ENCODE results near the gene ATG16L1.
A peak's percentile ranks its signal among the peaks of the same experiment; 100 is the strongest.

Gene ATG16L1

GRCh38 chr2:233255151-233255550 is 3.7 kb downstream of the ATG16L1 start:
- H3K4me3 Mint-ChIP-seq = peak overlapping the region; percentile 39 to 64
- ATAC-seq (replicated peaks) (no peak), DNase-seq (no peak)
- no peaks in the 10 kb centered on the region for H3K9me3 Mint-ChIP-seq
- peak overlapping the region; percentile 39 to 81 for H3K27ac Mint-ChIP-seq
- peaks cover 58 to 64% of the 10 kb centered on the region in 2 donors for H3K4me1 Mint-ChIP-seq (ENCODE audit: low read depth in 2 of 2)
- peaks cover 79% of the 10 kb centered on the region for H3K36me3 Mint-ChIP-seq (ENCODE audit: insufficient read depth)
- H3K27me3 Mint-ChIP-seq = no peaks in the 10 kb centered on the region

DNA sequence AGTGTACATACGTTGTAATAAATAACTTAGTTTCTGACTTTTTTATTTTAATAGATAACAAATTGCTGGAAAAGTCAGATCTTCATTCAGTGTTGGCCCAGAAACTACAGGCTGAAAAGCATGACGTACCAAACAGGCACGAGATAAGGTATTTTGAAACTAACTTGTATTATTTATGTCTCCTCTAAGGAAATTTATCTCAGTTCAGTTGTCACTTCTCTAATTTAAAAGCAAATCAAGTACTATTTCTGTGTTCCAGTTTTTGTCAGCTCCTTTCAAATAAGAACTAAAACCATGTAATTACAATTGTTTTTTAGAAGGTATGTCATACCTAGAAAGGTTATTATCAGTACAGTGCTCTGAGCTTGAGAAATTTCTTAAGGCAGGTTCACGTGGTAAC is 4.6 kb downstream of the ATG16L1 start:
- Mint-ChIP-seq H3K4me3 (peak overlapping the region in 1 of 2 donors; percentile 64), H3K27ac (no peak overlapping the region), H3K27me3 (no peaks in the 10 kb centered on the region), H3K36me3 (ENCODE audit: insufficient read depth) (peaks cover 88% of the 10 kb centered on the region), H3K4me1 (ENCODE audit: low read depth in 2 of 2) (peaks cover 56 to 64% of the 10 kb centered on the region in 2 donors), H3K9me3 (no peaks in the 10 kb centered on the region)
- DNase-seq = no peak
- ATAC-seq (replicated peaks) = no peak

GRCh38 chr2:233258211-233258610 is 6.7 kb downstream of the ATG16L1 start:
- Mint-ChIP-seq H3K27me3 (no peaks in the 10 kb centered on the region), H3K27ac (peak overlapping the region; percentile 86), H3K9me3 (no peaks in the 10 kb centered on the region), H3K4me3 (peak overlapping the region in 1 of 2 donors; percentile 8), H3K4me1 (ENCODE audit: low read depth in 2 of 2) (peaks cover 69 to 77% of the 10 kb centered on the region in 2 donors), H3K36me3 (ENCODE audit: insufficient read depth) (peaks cover 91% of the 10 kb centered on the region)
- no peak for ATAC-seq (replicated peaks)
- DNase-seq = no peak

GRCh38 chr2:233259730-233260129 is 8.3 kb downstream of the ATG16L1 start:
- H3K9me3 Mint-ChIP-seq = no peaks in the 10 kb centered on the region
- H3K4me1 Mint-ChIP-seq (ENCODE audit: low read depth in 2 of 2) = peaks cover 59 to 69% of the 10 kb centered on the region in 2 donors
- DNase-seq (no peak), ATAC-seq (replicated peaks) (no peak)
- H3K4me3 Mint-ChIP-seq = peak overlapping the region in 1 of 2 donors; percentile 32
- H3K36me3 Mint-ChIP-seq (ENCODE audit: insufficient read depth) = peaks cover 88% of the 10 kb centered on the region
- H3K27me3 Mint-ChIP-seq = no peaks in the 10 kb centered on the region
- H3K27ac Mint-ChIP-seq = peak overlapping the region; percentile 86 to 88

- H3K4me3 Mint-ChIP-seq = peak overlapping the region in 1 of 2 donors; percentile 40
Observed at GRCh38 chr2:233260661-233261060, 9.2 kb downstream of the ATG16L1 start.

GRCh38 chr2:233261819-233262555 is 10.5 kb downstream of the ATG16L1 start:
- Mint-ChIP-seq H3K27ac (peak overlapping the region; percentile 86 to 88), H3K36me3 (ENCODE audit: insufficient read depth) (peaks cover 87% of the 10 kb centered on the region), H3K4me1 (ENCODE audit: low read depth in 2 of 2) (peaks cover 57 to 68% of the 10 kb centered on the region in 2 donors)

More at GRCh38 chr2:233260661-233261060, 9.2 kb downstream of the ATG16L1 start:
- ATAC-seq (replicated peaks) (no peak), DNase-seq (no peak)
- Mint-ChIP-seq H3K27ac (peak overlapping the region; percentile 86 to 88), H3K27me3 (no peaks in the 10 kb centered on the region), H3K9me3 (no peaks in the 10 kb centered on the region), H3K36me3 (ENCODE audit: insufficient read depth) (peaks cover 91% of the 10 kb centered on the region), H3K4me1 (ENCODE audit: low read depth in 2 of 2) (peaks cover 51 to 63% of the 10 kb centered on the region in 2 donors)

GRCh38 chr2:233262562-233262961 is 11.1 kb downstream of the ATG16L1 start:
- no peaks in the 10 kb centered on the region for H3K9me3 Mint-ChIP-seq
- peak overlapping the region; percentile 86 to 88 for H3K27ac Mint-ChIP-seq
- peak overlapping the region; percentile 44 to 57 for H3K4me3 Mint-ChIP-seq
- H3K4me1 Mint-ChIP-seq (ENCODE audit: low read depth in 2 of 2) = peaks cover 60 to 74% of the 10 kb centered on the region in 2 donors
- ATAC-seq (replicated peaks) (peak; percentile 18), DNase-seq (no peak)
- no peaks in the 10 kb centered on the region for H3K27me3 Mint-ChIP-seq
- H3K36me3 Mint-ChIP-seq (ENCODE audit: insufficient read depth) = peaks cover 84% of the 10 kb centered on the region

More at GRCh38 chr2:233261819-233262555, 10.5 kb downstream of the ATG16L1 start:
- no peaks in the 10 kb centered on the region for H3K27me3 Mint-ChIP-seq
- ATAC-seq (replicated peaks) (peak; percentile 81), DNase-seq (no peak)
- H3K4me3 Mint-ChIP-seq = peak overlapping the region; percentile 44 to 57
- H3K9me3 Mint-ChIP-seq = no peaks in the 10 kb centered on the region

DNA sequence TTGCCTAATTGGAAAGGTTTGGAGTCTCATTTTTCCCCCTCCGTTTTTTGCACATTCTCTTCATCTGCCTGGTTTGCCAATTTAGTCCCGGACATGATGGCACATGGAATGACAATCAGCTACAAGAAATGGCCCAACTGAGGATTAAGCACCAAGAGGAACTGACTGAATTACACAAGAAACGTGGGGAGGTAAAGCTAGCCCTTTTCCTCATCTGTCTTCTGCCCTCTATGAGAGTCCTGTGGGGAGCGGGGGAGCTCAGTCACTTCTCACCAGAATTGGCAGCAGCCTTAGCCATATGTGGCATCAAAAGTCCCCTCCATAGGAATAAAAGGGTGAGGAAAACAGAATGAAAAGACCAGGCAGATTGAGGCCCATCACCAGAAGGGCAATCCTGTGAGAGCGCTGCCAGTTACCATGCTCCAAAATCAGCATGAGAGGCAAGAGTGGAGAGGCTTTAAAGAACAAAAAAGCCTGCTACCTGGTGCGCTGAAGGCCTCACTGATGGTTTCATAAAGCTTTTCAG is 11.6 kb downstream of the ATG16L1 start:
- peak overlapping the region in 1 of 2 donors; percentile 57 for H3K4me3 Mint-ChIP-seq
- no peaks in the 10 kb centered on the region for H3K9me3 Mint-ChIP-seq
- peak overlapping the region; percentile 86 to 88 for H3K27ac Mint-ChIP-seq
- H3K27me3 Mint-ChIP-seq = no peaks in the 10 kb centered on the region
- H3K36me3 Mint-ChIP-seq (ENCODE audit: insufficient read depth) = peaks cover 84% of the 10 kb centered on the region
- no peak for ATAC-seq (replicated peaks)
- no peak for DNase-seq
- H3K4me1 Mint-ChIP-seq (ENCODE audit: low read depth in 2 of 2) = peaks cover 63 to 75% of the 10 kb centered on the region in 2 donors

GRCh38 chr2:233264667-233265066 is 13.2 kb downstream of the ATG16L1 start:
- Mint-ChIP-seq H3K36me3 (ENCODE audit: insufficient read depth) (peaks cover 78% of the 10 kb centered on the region), H3K4me1 (ENCODE audit: low read depth in 2 of 2) (peaks cover 61 to 74% of the 10 kb centered on the region in 2 donors), H3K27me3 (no peaks in the 10 kb centered on the region), H3K9me3 (no peaks in the 10 kb centered on the region), H3K4me3 (no peak overlapping the region), H3K27ac (peak overlapping the region in 1 of 2 donors; percentile 86)
- no peak for DNase-seq
- ATAC-seq (replicated peaks) = no peak

DNA sequence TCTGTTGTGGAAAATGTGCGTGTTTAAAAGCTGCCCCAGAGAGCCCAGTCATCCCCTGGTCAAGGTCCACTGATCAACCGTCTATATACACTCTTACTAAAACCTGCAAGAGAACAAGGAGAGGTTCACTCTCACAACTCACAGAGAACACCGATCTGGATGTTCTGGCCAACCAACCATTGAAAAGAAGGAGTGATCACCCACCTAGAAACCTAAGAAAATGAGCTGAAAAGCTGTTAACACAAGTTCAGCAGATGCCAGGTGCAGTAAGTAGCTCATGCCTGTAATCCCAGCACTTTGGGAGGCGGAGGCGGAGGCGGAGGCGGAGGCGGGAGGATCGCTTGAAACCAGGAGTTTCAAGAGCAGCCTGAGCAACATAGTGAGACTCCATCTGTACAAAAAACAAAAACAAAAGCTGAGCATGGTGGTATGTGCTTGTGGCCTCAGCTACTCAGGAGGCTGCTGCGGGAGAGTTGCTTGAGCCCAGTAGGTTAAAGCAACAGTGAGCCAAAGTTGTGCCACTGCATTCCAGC is 14.5 kb downstream of the ATG16L1 start:
- H3K27ac Mint-ChIP-seq = peak overlapping the region; percentile 95 to 97
- peaks cover 75% of the 10 kb centered on the region for H3K36me3 Mint-ChIP-seq (ENCODE audit: insufficient read depth)
- peaks cover 59 to 75% of the 10 kb centered on the region in 2 donors for H3K4me1 Mint-ChIP-seq (ENCODE audit: low read depth in 2 of 2)
- no peak for ATAC-seq (replicated peaks)
- DNase-seq = no peak
- H3K4me3 Mint-ChIP-seq = no peak overlapping the region
- no peaks in the 10 kb centered on the region for H3K27me3 Mint-ChIP-seq
- H3K9me3 Mint-ChIP-seq = no peaks in the 10 kb centered on the region

DNA sequence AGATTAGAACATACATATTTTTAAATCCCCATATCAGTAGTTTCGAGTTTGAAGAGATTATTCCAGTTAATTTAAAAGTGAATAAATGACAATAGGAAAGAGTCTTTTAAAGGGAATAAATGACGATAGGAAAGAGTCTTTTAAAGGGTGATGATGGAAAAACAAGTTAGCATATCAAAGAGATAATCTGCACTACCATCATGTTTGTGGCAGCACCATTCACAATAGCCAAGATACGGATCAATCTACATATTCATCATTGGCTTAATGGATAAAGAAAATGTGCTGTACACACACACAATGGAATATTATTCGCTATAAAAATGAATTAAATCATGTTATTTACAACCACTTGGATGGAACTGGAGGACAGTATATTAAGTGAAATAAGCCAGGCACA is 15.0 kb downstream of the ATG16L1 start:
- Mint-ChIP-seq H3K4me1 (ENCODE audit: low read depth in 2 of 2) (peaks cover 55 to 75% of the 10 kb centered on the region in 2 donors), H3K4me3 (peak overlapping the region; percentile 3 to 65), H3K36me3 (ENCODE audit: insufficient read depth) (peaks cover 76% of the 10 kb centered on the region), H3K27ac (peak overlapping the region; percentile 95 to 97), H3K9me3 (no peaks in the 10 kb centered on the region), H3K27me3 (no peaks in the 10 kb centered on the region)
- ATAC-seq (replicated peaks) (no peak), DNase-seq (no peak)

DNA sequence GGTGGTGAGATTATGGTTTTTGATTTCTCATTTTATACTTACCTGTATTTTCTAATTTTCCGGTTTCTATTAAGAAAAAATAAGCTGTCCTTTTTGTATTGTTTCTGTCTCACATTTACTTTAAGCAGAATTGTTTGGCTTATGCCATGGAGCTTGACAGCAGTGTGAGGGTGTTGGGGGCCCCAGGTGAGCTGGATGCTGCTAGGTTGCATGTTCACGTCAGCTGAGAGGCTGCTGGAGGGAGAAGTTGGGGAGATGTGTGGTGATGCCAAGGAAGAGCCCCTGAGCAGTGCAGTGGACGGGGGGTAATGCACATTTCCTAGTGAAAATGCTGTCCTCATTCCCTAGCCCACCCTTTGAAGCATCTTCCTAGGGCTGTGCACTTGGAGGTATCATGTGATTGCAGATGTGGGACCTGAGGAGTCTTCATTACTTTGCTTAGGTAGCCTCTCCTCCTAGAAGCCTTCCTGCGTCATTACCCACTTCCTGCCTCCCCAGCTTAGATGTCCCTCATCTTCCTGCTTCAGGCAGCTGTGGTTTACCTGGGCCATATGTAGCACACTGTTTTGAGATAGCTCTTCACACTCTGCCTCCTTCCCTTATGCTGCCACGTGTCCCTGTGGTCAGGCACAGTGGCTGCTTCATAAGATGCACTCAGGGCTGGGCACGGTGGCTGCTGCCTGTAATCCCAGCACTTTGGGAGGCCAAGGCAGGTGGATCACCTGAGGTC is 16.2 kb downstream of the ATG16L1 start:
- Mint-ChIP-seq H3K27me3 (no peaks in the 10 kb centered on the region), H3K4me1 (ENCODE audit: low read depth in 2 of 2) (peaks cover 49 to 74% of the 10 kb centered on the region in 2 donors), H3K9me3 (no peaks in the 10 kb centered on the region), H3K4me3 (peak overlapping the region; percentile 53 to 65), H3K27ac (peak overlapping the region; percentile 95 to 97), H3K36me3 (ENCODE audit: insufficient read depth) (peaks cover 72% of the 10 kb centered on the region)
- peak; percentile 75 to 77 (median 76) for DNase-seq
- ATAC-seq (replicated peaks) = peak; percentile 95

GRCh38 chr2:233270366-233270765 is 18.9 kb downstream of the ATG16L1 start:
- Mint-ChIP-seq H3K9me3 (no peaks in the 10 kb centered on the region), H3K27ac (peak overlapping the region; percentile 95 to 97), H3K4me1 (ENCODE audit: low read depth in 2 of 2) (peaks cover 52 to 84% of the 10 kb centered on the region in 2 donors), H3K27me3 (no peaks in the 10 kb centered on the region), H3K4me3 (peak overlapping the region; percentile 53 to 75), H3K36me3 (ENCODE audit: insufficient read depth) (peaks cover 79% of the 10 kb centered on the region)
- ATAC-seq (replicated peaks) (no peak), DNase-seq (peak in 1 of 3 experiments; percentile 13)
